Uterus (tissue), 2 donors: ENCODE measurements around the gene CPTP.

Source experiments
- CTCF ChIP-seq, 4 experiments: fragments of 200-600 bp in 2 of 4; fragments of 450-650 bp in 2 of 4; sonication (generic) in 2 of 4; IDR thresholded peaks; one replicate each; pipeline ENCODE4 v1.5.1; 2016 to 2019; ENCODE audit warnings: antibody characterized with exemption in 4 of 4, mild to moderate bottlenecking in 2 of 4, moderate library complexity in 1 of 4
- POLR2A ChIP-seq, 2 donors: fragments of 450-650 bp; IDR thresholded peaks; one replicate each; pipeline ENCODE4 v1.6.1; 2016; ENCODE audit warnings: antibody characterized with exemption in 2 of 2, mild to moderate bottlenecking in 1 of 2, moderate library complexity in 1 of 2

GRCh38 chr1:1343811-1344421 lies 19.3 kb downstream of the CPTP start:
- TF ChIP-seq CTCF (IDR thresholded peaks at IDR 0.05) = no peak
- no peak for TF ChIP-seq POLR2A (IDR thresholded peaks at IDR 0.05)
